HL-60/S4 treated with phorbol 12-myristate 13-acetate at 8.2 ng/mL for 4 days and 3 days (cell line): Measurements from ENCODE around the gene ZEB1.
"Not testable (repeated sequence)": the region's sequence is repeated elsewhere in the genome, so short reads cannot be mapped to it uniquely, and the experiment has no call there.

Source experiments
- in situ Hi-C: fragments of 300-500 bp; cut with MboI; formaldehyde crosslinking; loops from 2 replicates; pipeline ENCODE4 v1.15.0; 2022; ENCODE audit warnings: low sequenced_read_pairs

ZEB1 gene

GRCh38 chr10:31419394-31420063, 100.5 kb downstream of the ZEB1 start:
- in situ Hi-C loops, result no loop called here

- in situ Hi-C loops, result no loop called here
These were observed 102.3 kb downstream of the ZEB1 start for GRCh38 chr10:31421322-31421721.

- in situ Hi-C loops, result no loop called here
These were observed 103.6 kb downstream of the ZEB1 start for GRCh38 chr10:31422634-31423033.

- in situ Hi-C loops, result no loop called here
These were observed 105.5 kb downstream of the ZEB1 start for GRCh38 chr10:31424473-31424872.

- in situ Hi-C loops, result no loop called here
These were observed 107.4 kb downstream of the ZEB1 start for GRCh38 chr10:31426401-31426800.

- in situ Hi-C loops, result not testable (repeated sequence)
These were observed 108.3 kb downstream of the ZEB1 start for GRCh38 chr10:31427334-31427733.

GRCh38 chr10:31428499-31428898, 109.5 kb downstream of the ZEB1 start:
- in situ Hi-C loops, result not testable (repeated sequence)

GRCh38 chr10:31431021-31431420, 112.0 kb downstream of the ZEB1 start:
- in situ Hi-C loops, result no loop called here

- in situ Hi-C loops, result no loop called here
These were observed 118.9 kb downstream of the ZEB1 start for GRCh38 chr10:31437959-31438358.

- in situ Hi-C loops, result no loop called here
These were observed 132.8 kb downstream of the ZEB1 start for GRCh38 chr10:31451766-31452165.

GRCh38 chr10:31456468-31456867, 137.5 kb downstream of the ZEB1 start:
- in situ Hi-C loops, result no loop called here

- in situ Hi-C loops, result no loop called here
These were observed 138.8 kb downstream of the ZEB1 start for GRCh38 chr10:31457858-31458257.

GRCh38 chr10:31458974-31459373, 140.0 kb downstream of the ZEB1 start:
- in situ Hi-C loops, result no loop called here

- in situ Hi-C loops, result no loop called here
These were observed 141.2 kb downstream of the ZEB1 start for GRCh38 chr10:31460242-31460641.

GRCh38 chr10:31464552-31464951, 145.5 kb downstream of the ZEB1 start:
- in situ Hi-C loops, result no loop called here

GRCh38 chr10:31466313-31466712, 147.3 kb downstream of the ZEB1 start:
- in situ Hi-C loops, result no loop called here

- in situ Hi-C loops, result no loop called here
These were observed 148.9 kb downstream of the ZEB1 start for GRCh38 chr10:31467791-31468535.

GRCh38 chr10:31468536-31468859, 149.5 kb downstream of the ZEB1 start:
- in situ Hi-C loops, result no loop called here

- in situ Hi-C loops, result loop anchor here (25.0 kb wide), 1 partner anchor 713 kb away; no protein-coding TSS in a partner anchor
These were observed 156.5 kb downstream of the ZEB1 start for GRCh38 chr10:31475519-31475918.

GRCh38 chr10:31476088-31476487, 157.1 kb downstream of the ZEB1 start:
- in situ Hi-C loops, result loop anchor here (25.0 kb wide), 1 partner anchor 714 kb away; no protein-coding TSS in a partner anchor

GRCh38 chr10:31477584-31477983, 158.6 kb downstream of the ZEB1 start:
- in situ Hi-C loops, result loop anchor here (25.0 kb wide), 1 partner anchor 715 kb away; no protein-coding TSS in a partner anchor

GRCh38 chr10:31479752-31480151, 160.7 kb downstream of the ZEB1 start:
- in situ Hi-C loops, result loop anchor here (25.0 kb wide), 1 partner anchor 717 kb away; no protein-coding TSS in a partner anchor
